DOHH2 (cell line): ENCODE measurements around the gene ITGA1.

ENCODE experiments used
- H3F3A ChIP-seq: fragments of 200-600 bp; sonication (generic), shearing (Covaris generic); 2 replicates; pipeline ENCODE4 v1.6.0; 2016; ENCODE audit warnings: antibody characterized with exemption, mild to moderate bottlenecking; ENCODE audit not compliant: control insufficient read depth, insufficient read depth
- H3K27ac ChIP-seq: fragments of 200-600 bp; sonication (generic); 2 replicates; pipeline ENCODE4 v1.5.1; 2014; ENCODE audit warnings: low read depth, mild to moderate bottlenecking, low read length, moderate library complexity
- H3K27me3 ChIP-seq: fragments of 200-600 bp; sonication (generic); 2 replicates; pipeline ENCODE4 v1.6.1; 2014; ENCODE audit warnings: mild to moderate bottlenecking, low read length, mixed read lengths; ENCODE audit not compliant: control insufficient read depth
- H3K36me3 ChIP-seq: fragments of 200-600 bp; sonication (generic); 2 replicates; pipeline ENCODE4 v1.6.1; 2014; ENCODE audit warnings: mild to moderate bottlenecking, low read length, moderate library complexity, mixed read lengths; ENCODE audit not compliant: control insufficient read depth
- H3K4me1 ChIP-seq: fragments of 200-600 bp; sonication (generic); 2 replicates; pipeline ENCODE4 v1.6.1; 2014; ENCODE audit warnings: mild to moderate bottlenecking, low read length, mixed read lengths; ENCODE audit not compliant: control insufficient read depth
- H3K4me2 ChIP-seq: fragments of 200-600 bp; sonication (generic); 2 replicates; pipeline ENCODE4 v1.6.0; 2014; ENCODE audit warnings: mild to moderate bottlenecking, low read length, moderate library complexity
- H3K4me3 ChIP-seq: fragments of 200-600 bp; sonication (generic); 2 replicates; pipeline ENCODE4 v1.5.1; 2014; ENCODE audit warnings: mild to moderate bottlenecking, low read length, mixed read lengths
- H3K79me2 ChIP-seq: fragments of 200-600 bp; sonication (generic); 2 replicates; pipeline ENCODE4 v1.6.1; 2014; ENCODE audit warnings: mild to moderate bottlenecking, low read length, mixed read lengths; ENCODE audit not compliant: control insufficient read depth
- H3K9me2 ChIP-seq: fragments of 200-600 bp; sonication (generic); replicated peaks from 2 replicates; pipeline ENCODE4 v1.6.1; 2014; ENCODE audit warnings: mild to moderate bottlenecking, low read length, mixed read lengths; ENCODE audit not compliant: control insufficient read depth
- H3K9me3 ChIP-seq: fragments of 200-600 bp; sonication (generic); 2 replicates; pipeline ENCODE4 v1.6.1; 2014; ENCODE audit warnings: antibody characterized with exemption, low read length, mixed read lengths; ENCODE audit not compliant: control insufficient read depth, insufficient read depth
- H4K20me1 ChIP-seq: fragments of 200-600 bp; sonication (generic); 2 replicates; pipeline ENCODE4 v1.6.0; 2014; ENCODE audit warnings: low read depth, mild to moderate bottlenecking, antibody characterized with exemption, low read length, moderate library complexity; ENCODE audit not compliant: control insufficient read depth, insufficient read depth
- CTCF ChIP-seq: fragments of 200-600 bp; sonication (generic); IDR thresholded peaks from one replicate; pipeline ENCODE4 v1.5.1; 2014; ENCODE audit warnings: antibody characterized with exemption, mild to moderate bottlenecking, low read depth, low read length; ENCODE audit not compliant: poor library complexity, severe bottlenecking
- EZH2phosphoT487 ChIP-seq: fragments of 200-600 bp; sonication (generic); IDR thresholded peaks from 2 replicates; pipeline ENCODE4 v1.6.1; 2017; ENCODE audit warnings: borderline replicate concordance, mild to moderate bottlenecking, antibody characterized with exemption, low read length, moderate library complexity, mixed read lengths

The ITGA1 gene

GRCh38 chr5:52977264-52977897 is 189.7 kb downstream of the ITGA1 start:
- H4K20me1 ChIP-seq: no peaks in the 10 kb centered on the region
- no peaks in the 10 kb centered on the region for H3K79me2 ChIP-seq
- H3K4me3 ChIP-seq: no peak overlapping the region
- no peaks in the 10 kb centered on the region; the same call in 1 of the 2 replicates for H3K9me3 ChIP-seq
- no peaks in the 10 kb centered on the region for H3F3A ChIP-seq
- no peak for TF ChIP-seq EZH2phosphoT487
- no peak for TF ChIP-seq CTCF
- no peaks in the 10 kb centered on the region for H3K9me2 ChIP-seq
- H3K27me3 ChIP-seq: no peaks in the 10 kb centered on the region
- no peak overlapping the region for H3K27ac ChIP-seq
- no peak overlapping the region for H3K4me2 ChIP-seq
- H3K36me3 ChIP-seq: no peaks in the 10 kb centered on the region
- H3K4me1 ChIP-seq: no peaks in the 10 kb centered on the region

GRCh38 chr5:52981507-52981906 is 193.8 kb downstream of the ITGA1 start:
- Histone ChIP-seq H3K27ac (no peak overlapping the region), H4K20me1 (no peaks in the 10 kb centered on the region), H3K27me3 (no peaks in the 10 kb centered on the region), H3K79me2 (no peaks in the 10 kb centered on the region), H3F3A (no peaks in the 10 kb centered on the region), H3K4me3 (no peak overlapping the region), H3K9me3 (no peaks in the 10 kb centered on the region; the same call in 1 of the 2 replicates), H3K36me3 (no peaks in the 10 kb centered on the region), H3K4me2 (no peak overlapping the region), H3K9me2 (no peaks in the 10 kb centered on the region), H3K4me1 (no peaks in the 10 kb centered on the region)
- no peak for TF ChIP-seq CTCF
- no peak for TF ChIP-seq EZH2phosphoT487

GRCh38 chr5:52983731-52984636 is 196.3 kb downstream of the ITGA1 start:
- Histone ChIP-seq H4K20me1 (no peaks in the 10 kb centered on the region), H3K79me2 (no peaks in the 10 kb centered on the region), H3K4me2 (no peak overlapping the region), H3K9me2 (no peaks in the 10 kb centered on the region), H3K9me3 (no peaks in the 10 kb centered on the region), H3K27ac (no peak overlapping the region), H3F3A (no peaks in the 10 kb centered on the region), H3K4me1 (no peaks in the 10 kb centered on the region), H3K4me3 (no peak overlapping the region), H3K36me3 (no peaks in the 10 kb centered on the region), H3K27me3 (peaks cover 16% of the 10 kb centered on the region)
- TF ChIP-seq EZH2phosphoT487 (no peak), CTCF (no peak)
